ENCODE data around the gene NUPR1.
A peak's percentile ranks its signal among the peaks of the same experiment; 100 is the strongest.
"Not testable (repeated sequence)": the region's sequence is repeated elsewhere in the genome, so short reads cannot be mapped to it uniquely, and the experiment has no call there.

The NUPR1 gene

DNA sequence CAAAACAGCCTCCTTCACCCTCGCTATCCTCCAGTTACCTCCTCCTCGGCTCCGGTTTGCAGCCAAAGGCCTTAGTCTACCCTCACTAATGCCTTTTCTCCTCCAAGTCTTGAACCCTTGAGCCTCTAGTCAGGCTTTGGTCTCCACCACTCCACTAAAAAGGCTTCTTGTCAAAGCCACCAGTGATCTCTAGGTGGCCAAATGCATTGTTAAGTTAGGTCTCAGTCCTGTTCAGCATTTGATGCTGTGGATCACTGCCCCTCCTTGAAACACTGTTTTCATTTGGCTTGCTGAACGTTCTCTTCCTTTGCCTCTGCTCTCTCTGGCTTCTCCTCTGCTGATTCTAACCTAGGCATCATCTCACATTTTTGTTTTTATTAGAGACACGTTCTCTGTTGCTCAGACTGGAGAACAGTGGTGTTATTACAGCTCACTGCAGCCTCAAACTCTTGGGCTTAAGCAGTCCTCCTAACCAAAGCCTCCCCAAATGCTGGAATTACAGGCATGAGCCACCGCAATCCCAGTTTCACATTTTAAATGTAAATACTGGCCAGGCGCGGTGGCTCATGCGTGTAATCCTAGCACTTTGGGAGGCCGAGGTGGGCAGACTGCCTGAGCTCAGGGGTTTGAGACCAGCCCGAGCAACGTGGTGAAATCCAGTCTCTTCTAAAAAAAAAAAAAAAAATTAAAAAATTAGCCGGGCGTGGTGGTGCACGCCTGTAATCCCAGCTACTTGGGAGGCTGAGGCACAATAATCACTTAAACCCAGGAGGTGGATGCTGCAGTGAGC is 16.1 kb upstream of the NUPR1 start:
- DNase-seq, result no peak

DNA sequence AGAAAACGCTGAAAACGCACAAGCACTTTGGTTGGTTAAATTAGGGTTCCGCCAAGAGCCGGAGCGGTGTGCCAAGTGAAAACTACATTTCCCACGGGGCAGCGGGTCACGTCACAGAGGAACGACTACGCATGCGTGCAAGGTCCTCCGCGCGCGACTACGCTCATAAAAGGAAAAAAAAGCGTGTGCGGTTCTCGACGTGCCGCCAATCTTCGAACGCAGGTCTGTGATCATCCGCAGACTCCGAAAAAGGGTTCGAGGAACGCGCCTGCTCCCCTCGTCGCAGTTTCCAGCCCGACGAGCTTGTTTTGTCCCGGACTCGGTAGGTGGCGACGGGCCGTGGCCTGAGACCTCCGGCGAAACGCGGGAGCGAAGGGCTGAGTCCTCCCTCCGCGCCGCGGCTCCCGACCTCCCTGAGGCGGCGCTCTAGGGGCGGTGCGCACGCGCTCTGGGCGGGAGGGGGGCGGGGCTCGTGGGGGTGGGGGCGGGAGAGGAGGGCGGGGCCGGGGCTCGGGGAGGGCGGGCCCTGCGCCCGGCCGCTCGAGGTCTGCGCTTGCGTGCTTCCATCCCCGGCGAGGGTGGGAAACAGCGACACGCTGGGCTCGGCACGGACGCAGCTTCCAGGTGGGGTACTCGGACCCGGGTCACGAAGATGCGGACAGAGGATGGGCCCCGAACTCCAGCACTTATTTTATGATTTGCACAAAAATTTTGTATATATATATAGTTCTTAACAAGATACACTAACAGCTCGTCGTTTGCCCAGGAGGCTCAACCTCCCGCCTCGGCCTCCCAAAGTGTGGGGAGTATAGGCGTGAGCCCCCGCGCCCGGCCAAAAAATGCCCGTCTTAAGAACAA is 15.2 kb upstream of the NUPR1 start, which contains the start of gene SGF29:
Gene SGF29 (plus strand): TSS at position 145 of the 858 bp plus-strand sequence. CDS start 27,150 bp downstream, outside the sequence.
- peak; percentile 93 for DNase-seq

DNA sequence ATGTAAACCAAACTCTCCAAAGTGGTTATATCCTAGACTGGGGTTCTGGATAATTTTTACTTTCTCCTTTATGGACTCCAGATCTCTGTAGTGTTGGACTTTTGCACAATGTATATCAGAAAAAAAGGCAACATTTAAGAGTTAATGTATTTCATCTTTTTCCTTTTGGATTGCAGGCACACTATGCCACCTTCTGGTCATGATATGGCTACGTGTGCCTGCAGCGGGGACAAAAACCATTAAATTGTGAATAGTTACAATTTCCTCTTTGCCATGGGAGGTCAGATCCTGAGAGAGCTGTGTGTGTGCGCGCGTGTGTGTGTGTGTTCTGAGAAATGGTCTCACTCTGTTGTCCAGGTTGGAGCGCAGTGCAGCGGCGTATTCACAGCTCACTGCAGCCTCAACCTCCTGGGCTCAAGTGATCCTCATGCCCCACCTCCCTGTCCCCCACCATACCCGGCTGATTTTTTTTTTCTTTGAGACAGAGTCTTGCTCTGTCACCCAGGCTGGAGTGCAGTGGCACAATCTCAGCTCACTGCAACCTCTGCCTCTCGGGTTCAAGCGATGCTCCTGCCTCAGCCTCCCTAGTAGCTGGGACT is 10.6 kb upstream of the NUPR1 start:
- DNase-seq, result no peak

DNA sequence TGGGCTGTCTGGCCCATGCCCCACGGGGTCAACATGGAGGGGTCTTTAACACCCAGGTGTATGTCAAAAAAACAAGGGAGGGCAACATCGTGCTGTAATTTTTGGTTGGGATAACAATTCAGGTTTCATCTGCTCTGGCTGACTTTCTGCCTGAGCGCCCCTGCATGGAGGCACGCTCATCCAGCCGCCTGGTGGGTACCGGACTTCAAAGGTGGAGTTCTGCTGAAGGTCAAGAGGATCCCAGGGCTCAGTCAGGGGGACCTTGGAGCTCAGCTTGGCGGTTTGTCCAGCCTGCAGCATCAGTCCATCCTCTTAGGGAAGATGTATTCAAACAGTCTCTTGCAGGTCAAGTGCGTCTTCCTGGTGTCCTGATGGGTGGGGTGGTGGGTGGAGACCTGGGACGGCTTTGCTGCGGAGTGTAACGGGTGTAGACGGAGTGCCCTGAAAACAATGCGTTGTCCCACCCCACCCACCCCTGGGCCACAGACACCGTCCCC is 9.6 kb upstream of the NUPR1 start:
- DNase-seq, result no peak

DNA sequence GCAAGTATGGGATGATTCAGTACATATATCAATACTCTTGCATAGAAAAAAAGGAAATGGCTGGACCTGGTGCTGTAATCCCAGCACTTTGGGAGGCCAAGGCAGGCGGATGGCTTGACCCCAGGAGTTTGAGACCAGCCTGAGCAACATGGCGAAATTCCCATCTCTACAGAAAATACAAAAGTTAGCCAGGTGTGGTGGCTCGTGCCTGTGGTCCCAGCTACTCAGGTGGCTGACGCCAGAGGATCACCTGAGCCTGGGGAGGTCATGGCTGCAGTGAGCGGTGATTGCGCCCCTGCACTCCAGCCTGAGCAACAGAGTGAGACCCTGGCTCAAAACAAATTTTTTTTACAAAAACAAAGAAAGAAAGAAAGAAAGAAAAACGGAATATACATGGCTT is 7.9 kb upstream of the NUPR1 start:
- DNase-seq, result no peak

DNA sequence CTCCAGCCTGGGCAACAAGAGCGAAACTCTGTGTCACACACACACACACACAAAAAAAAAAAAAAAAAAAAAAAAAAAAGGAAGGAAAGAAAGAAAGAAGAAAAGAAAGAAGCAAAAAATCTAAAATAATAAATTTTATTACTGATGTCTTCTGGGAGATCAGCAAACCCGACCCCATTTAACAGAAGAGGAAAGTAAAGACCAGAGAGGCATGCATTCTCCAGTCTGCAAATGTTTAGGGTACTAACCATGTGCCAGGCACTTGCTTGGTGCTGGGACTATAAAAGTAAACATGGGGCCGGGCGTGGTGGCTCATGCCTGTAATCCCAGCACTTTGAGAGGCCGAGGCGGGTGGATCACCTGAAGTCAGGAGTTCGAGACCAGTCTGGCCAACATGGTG is 7.2 kb upstream of the NUPR1 start:
- not testable (repeated sequence) for DNase-seq

DNA sequence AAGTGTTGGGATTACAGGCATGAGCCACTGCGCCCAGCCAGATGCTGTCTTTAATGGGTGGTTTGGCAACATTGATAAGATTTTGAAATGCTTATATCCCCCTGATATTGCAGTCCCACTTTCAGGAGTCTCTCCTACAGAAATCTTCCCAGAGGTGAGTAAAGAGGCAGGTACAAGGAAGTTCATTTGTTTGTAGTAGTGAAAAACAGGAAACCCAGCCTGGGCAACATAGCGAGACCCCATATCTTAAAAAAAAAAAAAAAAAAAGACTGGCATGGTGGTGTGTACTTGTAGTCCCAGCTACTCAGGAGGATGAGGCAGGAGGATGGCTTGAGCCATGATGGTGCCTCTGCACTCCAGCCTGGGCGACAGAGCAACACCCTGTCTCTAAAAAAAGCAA is 6.2 kb upstream of the NUPR1 start:
- no peak for DNase-seq

DNA sequence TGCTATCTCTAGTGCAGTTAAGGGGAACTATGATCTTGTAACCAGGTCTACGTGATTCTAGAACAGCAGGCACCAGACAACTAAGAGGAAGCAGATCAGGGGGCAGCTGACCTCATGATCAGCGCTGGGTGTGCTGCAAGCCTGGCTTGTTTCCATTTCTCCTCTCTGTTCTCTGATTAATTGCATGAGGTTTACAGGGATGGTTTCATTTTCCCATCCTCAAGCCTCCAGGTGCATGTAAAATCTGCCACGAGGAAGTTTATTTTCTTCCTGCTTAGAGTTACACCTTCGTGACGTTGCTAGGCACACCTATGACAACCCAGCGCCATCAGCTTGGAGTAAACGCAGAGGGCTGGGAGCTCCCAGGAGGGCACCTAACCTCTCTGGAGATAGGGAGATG is 4.3 kb upstream of the NUPR1 start:
- DNase-seq, result no peak

DNA sequence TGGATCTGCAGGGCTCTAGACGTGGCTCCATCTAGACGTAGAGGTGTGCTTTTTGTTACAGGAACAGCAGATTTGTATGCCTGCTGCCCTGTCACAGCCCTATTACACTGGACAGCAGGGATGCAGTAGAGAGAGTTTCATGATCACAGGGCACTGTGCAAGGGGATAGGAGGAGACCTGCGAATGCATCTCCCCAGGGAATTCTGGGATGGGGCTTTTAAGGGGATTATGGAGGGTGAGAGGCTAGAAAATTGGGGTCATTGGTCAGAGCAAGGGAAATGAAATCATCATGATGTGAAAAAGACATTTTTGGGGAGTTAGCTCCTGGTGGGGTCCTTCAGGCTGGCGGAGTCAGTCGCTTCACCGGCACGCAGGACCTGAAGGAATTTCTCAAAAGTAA is 3.9 kb upstream of the NUPR1 start:
- DNase-seq, result no peak

DNA sequence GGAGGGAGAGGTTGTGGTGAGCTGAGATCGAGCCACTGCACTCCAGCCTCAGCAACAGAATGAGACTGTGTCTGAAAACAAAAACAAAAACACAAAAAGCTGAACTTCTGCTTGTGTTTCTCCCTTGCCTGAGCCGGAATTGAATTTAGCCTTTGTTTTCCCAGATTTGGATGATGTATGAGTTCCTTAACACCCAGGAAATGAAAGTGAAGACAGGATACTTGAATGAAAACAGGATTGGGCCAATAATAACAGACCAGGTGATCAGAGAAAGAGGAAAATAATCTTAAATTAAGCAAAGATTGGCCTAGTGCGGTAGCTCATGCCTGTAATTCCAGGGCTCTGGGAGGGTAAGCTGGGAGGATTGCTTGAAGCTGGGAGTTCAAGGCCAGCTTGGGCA is 1.6 kb upstream of the NUPR1 start:
- DNase-seq, result no peak

DNA sequence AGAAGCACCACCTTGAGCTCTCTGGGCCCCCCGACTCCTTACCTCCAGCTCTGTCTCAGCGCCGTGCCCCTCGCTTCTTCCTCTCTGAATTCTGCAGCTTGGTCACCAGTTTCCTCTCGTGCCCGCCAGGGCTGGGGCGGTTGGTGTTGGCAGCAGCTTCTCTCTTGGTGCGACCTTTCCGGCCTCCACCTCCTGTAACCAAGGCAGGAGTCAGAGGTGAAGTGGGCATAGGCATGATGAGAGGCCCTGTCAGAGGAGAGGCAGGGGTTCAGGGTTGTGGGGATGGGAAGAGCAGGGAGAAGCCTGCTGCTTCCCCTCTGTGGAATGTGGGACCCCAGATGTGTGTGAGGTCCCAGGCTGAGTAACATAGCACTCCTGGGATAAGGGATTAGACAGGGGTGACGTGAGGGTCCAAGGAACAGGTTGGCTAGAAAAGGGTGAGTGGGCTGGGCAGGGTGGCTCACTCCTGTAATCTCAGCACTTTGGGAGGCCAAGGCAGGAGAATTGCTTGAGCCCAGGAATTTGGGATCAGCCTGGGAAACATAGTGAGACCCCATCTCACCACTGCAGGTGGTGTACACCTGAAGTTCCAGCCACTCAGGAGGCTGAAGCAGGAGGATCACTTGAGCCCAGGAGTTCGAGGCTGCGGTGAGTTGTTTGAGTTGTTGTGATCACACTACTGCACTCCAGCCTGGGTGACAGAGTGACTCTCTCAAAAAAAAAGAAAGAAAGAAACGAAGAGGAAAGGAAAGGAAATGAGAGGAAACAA is 626 bp downstream of the NUPR1 start:
- DNase-seq, result no peak

DNA sequence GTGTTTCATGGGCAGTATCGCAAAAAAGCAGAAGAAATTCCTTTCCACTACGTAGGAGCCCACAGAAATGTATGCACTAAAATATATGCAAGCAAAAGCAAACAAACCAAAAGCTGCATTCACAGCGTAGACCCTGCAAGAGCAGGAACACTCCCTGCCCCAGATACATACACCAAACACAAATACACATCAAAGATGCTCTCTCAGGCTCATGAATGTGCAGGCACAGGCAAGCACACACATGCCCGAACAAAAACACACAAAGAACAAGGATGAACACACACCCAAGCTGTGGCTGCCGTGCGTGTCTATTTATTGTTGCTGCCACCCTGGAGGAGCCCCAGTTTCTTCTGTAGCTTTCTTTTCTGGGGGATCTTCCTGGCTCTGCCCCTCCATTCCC is 1.7 kb downstream of the NUPR1 start:
- no peak for DNase-seq

DNA sequence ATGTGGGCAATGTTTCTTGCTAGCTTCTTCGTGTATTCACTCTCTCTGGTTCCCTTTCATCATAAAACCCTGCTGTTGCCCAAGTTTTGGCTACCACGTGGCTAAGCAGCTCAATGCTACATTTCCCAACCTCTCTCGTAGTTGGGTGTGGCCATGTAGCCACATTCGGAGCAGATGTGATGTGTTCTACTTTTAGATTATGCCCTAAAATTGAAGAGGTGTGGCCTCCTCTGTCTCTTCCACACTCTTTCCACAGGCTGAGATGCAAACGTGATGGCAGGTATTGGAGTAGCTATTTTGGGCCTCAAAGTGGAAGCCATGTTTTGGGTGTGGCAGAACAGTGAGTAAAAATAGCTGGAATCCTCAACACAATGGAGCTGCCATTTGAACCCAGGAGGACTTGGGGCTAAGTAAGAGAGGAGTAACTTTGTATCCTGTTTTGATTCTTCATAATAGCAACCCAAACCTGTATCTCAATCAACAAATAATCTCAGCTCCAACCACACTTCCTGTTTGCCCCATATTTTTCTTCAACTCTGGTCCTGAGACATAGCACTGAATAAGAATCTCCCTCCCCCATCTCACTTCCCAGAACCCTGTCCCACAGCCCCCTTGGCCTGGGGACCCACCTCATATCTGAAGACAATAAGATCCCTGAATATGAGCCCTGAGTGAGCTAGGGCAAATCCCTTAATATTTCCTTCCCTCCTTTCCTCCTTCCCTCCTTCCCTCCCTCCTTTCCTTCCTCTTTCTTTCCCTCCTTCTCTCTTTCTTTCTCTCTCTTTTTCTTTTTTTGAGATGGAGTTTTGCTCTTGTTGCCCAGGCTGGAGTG is 4.0 kb downstream of the NUPR1 start:
- DNase-seq, result no peak

DNA sequence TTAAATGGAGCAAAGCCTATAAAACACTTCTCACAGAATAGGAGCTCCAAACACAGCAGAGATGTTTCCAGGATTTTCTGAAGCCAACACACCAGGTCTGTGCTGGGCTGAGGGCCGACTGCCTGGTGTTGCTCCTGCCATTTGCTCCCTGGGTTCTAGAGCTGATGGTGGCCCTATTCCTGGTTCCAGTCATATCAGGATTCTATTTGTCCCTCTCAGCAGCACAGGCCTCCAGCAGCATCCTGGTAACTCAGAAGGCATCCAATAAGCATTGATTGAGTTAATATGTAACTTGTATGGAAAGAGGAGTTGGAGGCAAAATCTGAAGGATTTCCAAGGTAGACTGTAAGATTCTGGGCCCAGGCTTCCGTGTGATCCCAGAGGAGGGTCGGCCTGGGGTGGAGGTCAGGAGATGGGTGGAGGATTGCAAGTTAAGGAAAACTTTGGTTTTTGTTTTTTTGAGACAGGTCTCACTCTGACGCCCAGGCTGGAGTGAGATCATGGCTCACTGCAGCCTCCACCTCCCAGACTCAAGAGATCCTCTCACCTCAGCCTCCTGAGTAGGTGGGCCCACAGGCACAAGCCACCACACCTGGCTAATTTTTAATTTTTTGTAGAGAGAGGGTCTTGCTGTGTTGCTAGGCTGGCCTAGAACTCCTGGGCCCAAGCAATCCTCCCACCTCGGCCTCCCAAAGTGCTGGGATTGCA is 5.7 kb downstream of the NUPR1 start:
- DNase-seq, result no peak

DNA sequence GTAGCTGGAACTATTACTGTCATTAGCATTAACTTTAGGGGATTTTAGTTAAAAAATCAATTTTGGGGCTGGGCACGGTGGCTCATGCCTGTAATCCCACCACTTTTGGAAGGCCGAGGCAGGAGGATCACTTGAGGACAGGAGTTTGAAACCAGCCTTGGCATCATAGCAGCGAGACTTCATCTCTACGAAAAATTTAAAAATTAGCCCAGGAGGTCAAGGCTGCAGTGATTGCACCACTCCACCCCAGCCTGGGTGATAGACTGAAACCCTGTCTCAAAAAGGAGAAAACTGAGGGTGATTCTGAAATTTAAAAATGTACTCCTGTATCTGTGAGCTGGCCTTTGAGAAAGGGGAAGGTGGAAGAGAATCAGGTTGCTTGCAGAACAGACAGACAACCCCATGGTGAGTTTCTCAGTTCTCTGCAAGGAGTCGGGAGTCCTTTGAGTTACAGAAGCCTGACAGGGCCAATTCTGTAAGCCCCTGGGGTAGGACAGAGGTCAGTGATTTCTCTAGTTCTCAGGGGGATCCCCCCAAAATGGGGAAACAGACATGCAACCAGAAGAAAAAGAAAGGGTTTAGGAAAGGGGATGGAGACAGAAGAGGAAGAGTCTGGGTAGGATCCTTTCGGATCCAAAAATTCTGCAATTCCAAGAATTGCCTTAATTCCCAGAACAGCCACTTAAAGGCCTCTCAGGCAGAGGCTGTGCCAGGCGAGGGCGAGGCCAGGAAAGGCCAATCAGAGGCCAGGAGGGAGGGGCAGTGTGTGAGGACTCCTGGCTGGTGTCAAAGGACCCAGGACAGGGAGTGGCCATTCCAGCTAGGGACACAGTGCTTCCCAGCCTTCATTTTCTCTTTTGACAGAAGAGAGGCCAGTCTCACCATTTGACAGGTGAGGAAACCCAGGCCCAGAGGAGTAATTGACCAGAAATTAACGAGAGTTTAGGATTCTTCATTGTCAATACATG is 6.7 kb downstream of the NUPR1 start:
- DNase-seq, result no peak

DNA sequence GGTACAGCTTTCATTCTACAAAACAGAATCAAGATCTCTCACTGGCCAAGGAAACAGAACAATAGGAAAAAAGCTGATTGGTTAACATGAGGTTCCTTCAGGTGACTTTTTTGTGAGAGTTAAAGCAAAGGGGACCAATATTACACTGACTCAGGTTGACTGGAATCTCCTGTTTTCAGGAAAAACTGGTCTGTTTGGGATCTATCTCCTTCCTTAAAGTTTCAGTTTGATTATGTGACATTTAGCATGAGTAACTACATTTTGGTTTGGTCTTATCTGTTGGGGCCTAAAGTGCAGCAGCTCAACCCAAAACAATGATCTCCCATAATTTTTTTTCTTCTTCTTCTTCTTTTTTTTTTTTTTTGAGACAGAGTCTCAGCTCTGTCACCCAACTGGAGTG is 9.7 kb downstream of the NUPR1 start:
- DNase-seq, result no peak

DNA sequence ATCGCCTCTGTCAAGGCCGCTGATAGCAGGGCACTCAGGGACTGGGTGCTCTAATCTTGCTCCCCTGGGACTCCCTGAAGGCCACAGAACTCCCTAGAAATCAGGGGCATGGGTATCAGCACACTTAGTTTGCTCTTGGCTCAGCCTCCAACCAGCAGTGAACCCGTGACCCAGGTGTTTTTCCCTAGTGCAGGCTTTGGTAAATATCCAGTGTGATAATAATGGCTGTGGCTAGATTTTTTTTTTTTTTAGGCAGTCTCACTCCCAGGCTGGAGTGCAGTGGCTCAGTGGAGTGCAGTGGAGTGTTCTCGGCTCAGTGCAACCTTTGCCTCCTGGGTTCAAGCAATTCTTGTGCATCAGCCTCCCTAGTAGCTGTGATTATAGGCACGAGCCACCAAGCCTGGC is 10.3 kb downstream of the NUPR1 start:
- no peak for DNase-seq

DNA sequence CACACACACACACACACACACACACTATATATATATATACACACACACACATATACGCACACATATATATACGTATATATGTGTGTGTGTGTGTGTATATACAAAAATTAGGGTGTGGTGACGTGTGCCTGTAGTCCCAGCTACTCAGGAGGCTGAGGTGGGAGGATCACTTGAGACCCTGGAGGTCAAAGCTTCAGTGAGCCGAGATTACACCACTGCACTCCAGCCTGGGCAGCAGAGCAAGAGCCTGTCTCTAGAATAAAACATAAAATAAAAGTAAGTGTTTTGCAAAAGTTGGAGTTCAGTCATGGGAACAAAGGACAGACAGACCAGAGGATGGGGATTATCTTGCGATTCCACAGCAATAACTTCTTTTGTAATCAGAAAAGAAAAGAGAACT is 10.8 kb downstream of the NUPR1 start:
- no peak for DNase-seq

DNA sequence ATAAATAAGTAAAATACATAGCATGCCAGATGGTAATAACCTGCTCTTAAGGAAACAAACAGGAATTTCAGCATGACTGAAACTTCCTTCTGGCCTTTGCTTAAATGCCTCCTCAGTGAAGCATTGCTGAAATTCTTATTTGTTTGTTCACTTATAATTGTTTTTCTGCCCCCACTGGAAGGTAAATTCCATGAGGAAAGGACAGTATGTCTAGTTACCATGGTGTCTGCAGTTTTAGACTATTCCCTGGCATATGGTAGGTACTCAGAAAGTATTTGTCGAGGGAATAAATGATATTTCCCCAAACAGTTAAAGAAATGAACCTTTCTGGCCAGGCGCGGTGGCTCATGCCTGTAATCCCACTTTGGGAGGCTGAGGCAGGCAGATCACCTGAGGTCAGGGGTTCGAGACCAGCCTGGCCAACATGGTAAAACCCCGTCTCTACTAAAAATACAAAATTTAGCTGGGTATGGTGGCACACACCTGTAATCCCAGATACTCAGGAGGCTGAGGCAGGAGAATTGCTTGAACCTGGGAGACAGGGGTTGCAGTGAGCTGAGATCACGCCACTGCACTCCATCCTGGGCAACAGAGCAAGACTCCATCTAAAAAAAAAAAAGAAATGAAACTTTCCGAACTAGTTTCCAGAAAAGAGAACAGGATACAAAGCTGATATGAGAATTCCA is 11.5 kb downstream of the NUPR1 start:
- DNase-seq, result not testable (repeated sequence)

All from activated naive CD4-positive, alpha-beta T cell treated with Interleukin-2 at 50 U/mL for 16 hours (primary cell).